ENCODE results near the gene RAD9A. TPM values are rescaled to one million over a fixed set of nuclear protein-coding genes. Genes with fewer than 3 reads are reported as not detected.

RAD9A gene
- total RNA-seq, 1 donor from 2014 or later, result 11.1 TPM

- Mint-ChIP-seq H3K27ac (ENCODE audit: unreplicated experiment) (no peak within 1 kb of the TSS), H3K4me3 (ENCODE audit: unreplicated experiment) (peak within 1 kb of the TSS; percentile 56), H3K4me1 (ENCODE audit: low read depth) (peaks cover 13% of the 10 kb centered on the region), H3K9me3 (ENCODE audit: low read depth) (no peaks in the 10 kb centered on the region), H3K27me3 (ENCODE audit: low read depth) (peaks cover 9% of the 10 kb centered on the region), H3K36me3 (ENCODE audit: low read depth) (peaks cover 1% of the 10 kb centered on the region)
- DNase-seq (ENCODE audit: low spot score), result no peak
- TF ChIP-seq CTCF (IDR thresholded peaks at IDR 0.05), result no peak
Observed at GRCh38 chr11:67415501-67416304, 23.9 kb downstream of the RAD9A start, which contains the start of gene CARNS1. Gene CARNS1, plus strand, starts transcription at chr11:67415678. Its CDS starts 522 bp downstream, at chr11:67416200.

GRCh38 chr11:67416416-67417335 lies 24.9 kb downstream of the RAD9A start:
- no peak for DNase-seq (ENCODE audit: low spot score)
- peaks cover 9% of the 10 kb centered on the region for H3K27me3 Mint-ChIP-seq (ENCODE audit: low read depth)
- TF ChIP-seq CTCF (IDR thresholded peaks at IDR 0.05), result no peak
- H3K4me3 Mint-ChIP-seq (ENCODE audit: unreplicated experiment), result peak overlapping the region; percentile 56
- no peak overlapping the region for H3K27ac Mint-ChIP-seq (ENCODE audit: unreplicated experiment)
- peaks cover 17% of the 10 kb centered on the region for H3K4me1 Mint-ChIP-seq (ENCODE audit: low read depth)
- no peaks in the 10 kb centered on the region for H3K9me3 Mint-ChIP-seq (ENCODE audit: low read depth)
- H3K36me3 Mint-ChIP-seq (ENCODE audit: low read depth), result peaks cover 1% of the 10 kb centered on the region

GRCh38 chr11:67417425-67417824 lies 25.6 kb downstream of the RAD9A start:
- Mint-ChIP-seq H3K36me3 (ENCODE audit: low read depth) (peaks cover 1% of the 10 kb centered on the region), H3K27me3 (ENCODE audit: low read depth) (peaks cover 8% of the 10 kb centered on the region), H3K27ac (ENCODE audit: unreplicated experiment) (no peak overlapping the region), H3K4me3 (ENCODE audit: unreplicated experiment) (no peak overlapping the region), H3K9me3 (ENCODE audit: low read depth) (no peaks in the 10 kb centered on the region), H3K4me1 (ENCODE audit: low read depth) (peaks cover 17% of the 10 kb centered on the region)
- DNase-seq (ENCODE audit: low spot score), result no peak
- TF ChIP-seq CTCF (IDR thresholded peaks at IDR 0.05), result no peak

- H3K4me3 Mint-ChIP-seq (ENCODE audit: unreplicated experiment), result no peak overlapping the region
- H3K4me1 Mint-ChIP-seq (ENCODE audit: low read depth), result peaks cover 17% of the 10 kb centered on the region
- no peaks in the 10 kb centered on the region for H3K36me3 Mint-ChIP-seq (ENCODE audit: low read depth)
- no peaks in the 10 kb centered on the region for H3K27me3 Mint-ChIP-seq (ENCODE audit: low read depth)
- H3K9me3 Mint-ChIP-seq (ENCODE audit: low read depth), result no peaks in the 10 kb centered on the region
- no peak overlapping the region for H3K27ac Mint-ChIP-seq (ENCODE audit: unreplicated experiment)
- no peak for TF ChIP-seq CTCF (IDR thresholded peaks at IDR 0.05)
- DNase-seq (ENCODE audit: low spot score), result no peak
Observed at GRCh38 chr11:67418476-67419281, 26.9 kb downstream of the RAD9A start.
